Keratinocyte (primary cell): ENCODE measurements around the gene CARD9.

Source experiments
- CTCF ChIP-seq, 3 experiments: IDR thresholded peaks in 1 of 3; conservative IDR thresholded peaks in 1 of 3; optimal IDR thresholded peaks in 1 of 3; 2 replicates in 2 of 3; 3 replicates in 1 of 3; pipeline versions ENCODE3 to v1.5.1; 2011; ENCODE audit warnings: low read length in 3 of 3, mild to moderate bottlenecking in 3 of 3, moderate library complexity in 2 of 3, control low read depth in 1 of 3, inconsistent platforms in 1 of 3; ENCODE audit not compliant: insufficient read depth in 2 of 3; ENCODE audit errors: extremely low read depth in 1 of 3
- EZH2 ChIP-seq: IDR thresholded peaks from one replicate; pipeline ENCODE4 v1.6.1; 2012; ENCODE audit warnings: inconsistent platforms, mild to moderate bottlenecking, low read length, moderate library complexity

GRCh38 chr9:136353757-136354488, 19.5 kb downstream of the CARD9 start:
- TF ChIP-seq CTCF (optimal IDR thresholded peaks at IDR 0.05 in 1 of 3, IDR thresholded peaks at IDR 0.05 in 1 of 3, conservative IDR thresholded peaks at IDR 0.05 in 1 of 3; ENCODE audit: extremely low read depth in 1 of 3, insufficient read depth in 2 of 3, low read length in 3 of 3): no peak
- no peak for TF ChIP-seq EZH2
